WTC11 (cell line): ENCODE measurements around the gene ATP2B1. TPM values are rescaled to one million over a fixed set of nuclear protein-coding genes. Genes with fewer than 3 reads are reported as not detected.

ENCODE experiments used
- ATAC-seq: fragments of 200-7000 bp; cut with Tn5 transposase; 2 replicates; pipeline ENCODE4 v1.10.0; 2021; ENCODE audit warnings: mild to moderate bottlenecking, moderate library complexity
- CTCF ChIA-PET: fragments of 300-600 bp; sonication (Branson Sonifier 250); formaldehyde crosslinking; loops from one replicate; lab custom pipeline; 2021; ENCODE audit warnings: antibody characterized with exemption; lab: Charles Lee
- POLR2A ChIA-PET: fragments of 350-600 bp; sonication (Branson Sonifier 250); formaldehyde crosslinking; loops from one replicate; lab custom pipeline; 2021; ENCODE audit warnings: antibody characterized with exemption; lab: Charles Lee
- DNase-seq: peaks from one replicate; pipeline ENCODE4 v3.0.0; 2021; ENCODE audit warnings: low spot score
- H3K27ac Mint-ChIP-seq: 2 replicates; pipeline ENCODE4 v1.8.0; 2021; ENCODE audit warnings: mixed read lengths
- H3K27me3 Mint-ChIP-seq: 2 replicates; pipeline ENCODE4 v1.8.0; 2021; ENCODE audit warnings: low read depth, mild to moderate bottlenecking, moderate library complexity, mixed read lengths
- H3K36me3 Mint-ChIP-seq: 2 replicates; pipeline ENCODE4 v1.8.0; 2021; ENCODE audit warnings: mixed read lengths
- H3K4me1 Mint-ChIP-seq: 2 replicates; pipeline ENCODE4 v1.8.0; 2022; ENCODE audit warnings: mixed read lengths
- H3K4me3 Mint-ChIP-seq: 2 replicates; pipeline ENCODE4 v1.8.0; 2021; ENCODE audit warnings: mild to moderate bottlenecking, moderate library complexity, mixed read lengths
- H3K9me3 Mint-ChIP-seq: 2 replicates; pipeline ENCODE4 v1.8.0; 2021; ENCODE audit warnings: mixed read lengths
- ATF1 ChIP-seq: sonication (generic); formaldehyde crosslinking; IDR thresholded peaks from 2 replicates; pipeline ENCODE4 v1.8.1; 2023; ENCODE audit warnings: mild to moderate bottlenecking, moderate library complexity, missing genetic modification reagents
- CBFB ChIP-seq: sonication (generic); formaldehyde crosslinking; IDR thresholded peaks from 2 replicates; pipeline ENCODE4 v1.8.1; 2022; ENCODE audit warnings: mild to moderate bottlenecking, low read depth, missing genetic modification reagents
- CREM ChIP-seq: sonication (generic); formaldehyde crosslinking; IDR thresholded peaks from 2 replicates; pipeline ENCODE4 v1.8.1; 2022; ENCODE audit warnings: mild to moderate bottlenecking, missing genetic modification reagents, moderate library complexity
- ESRRA ChIP-seq: sonication (generic); formaldehyde crosslinking; IDR thresholded peaks from 2 replicates; pipeline ENCODE4 v1.8.1; 2022; ENCODE audit warnings: mild to moderate bottlenecking, missing genetic modification reagents, borderline replicate concordance
- JUN ChIP-seq: sonication (generic); formaldehyde crosslinking; IDR thresholded peaks from 2 replicates; pipeline ENCODE4 v1.8.0; 2023; ENCODE audit warnings: mild to moderate bottlenecking, missing genetic modification reagents
- NFATC4 ChIP-seq: fragments of 250-450 bp; sonication (Bioruptor Pico); IDR thresholded peaks from 2 replicates; pipeline ENCODE4 v1.9.0; 2021; ENCODE audit warnings: mild to moderate bottlenecking
- NFE2L1 ChIP-seq: sonication (generic); formaldehyde crosslinking; IDR thresholded peaks from 2 replicates; pipeline ENCODE4 v1.8.1; 2023; ENCODE audit warnings: missing genetic modification reagents
- NR2C2 ChIP-seq: sonication (generic); formaldehyde crosslinking; IDR thresholded peaks from 2 replicates; pipeline ENCODE4 v1.8.0; 2022; ENCODE audit warnings: mild to moderate bottlenecking, missing genetic modification reagents
- OVOL2 ChIP-seq: fragments of 250-450 bp; sonication (Bioruptor Pico); IDR thresholded peaks from 2 replicates; pipeline ENCODE4 v1.9.0; 2021; ENCODE audit warnings: mild to moderate bottlenecking, borderline replicate concordance
- RELA ChIP-seq: sonication (generic); formaldehyde crosslinking; IDR thresholded peaks from 2 replicates; pipeline ENCODE4 v1.8.1; 2022; ENCODE audit warnings: missing genetic modification reagents, mild to moderate bottlenecking, borderline replicate concordance
- SMAD3 ChIP-seq: sonication (generic); formaldehyde crosslinking; IDR thresholded peaks from 2 replicates; pipeline ENCODE4 v1.8.0; 2022; ENCODE audit warnings: missing genetic modification reagents, mild to moderate bottlenecking, borderline replicate concordance
- SOX15 ChIP-seq: fragments of 250-450 bp; sonication (Bioruptor Pico); IDR thresholded peaks from 2 replicates; pipeline ENCODE4 v1.9.0; 2021; ENCODE audit warnings: mild to moderate bottlenecking
- ZNF138 ChIP-seq: sonication (generic); formaldehyde crosslinking; conservative IDR thresholded peaks from 2 replicates; pipeline ENCODE4 v1.8.1; 2022; ENCODE audit warnings: mild to moderate bottlenecking, moderate library complexity, missing genetic modification reagents
- ZNF219 ChIP-seq: sonication (generic); formaldehyde crosslinking; IDR thresholded peaks from 2 replicates; pipeline ENCODE4 v1.8.0; 2023; ENCODE audit warnings: missing genetic modification reagents, mild to moderate bottlenecking, borderline replicate concordance
- ZNF232 ChIP-seq: sonication (generic); formaldehyde crosslinking; IDR thresholded peaks from 2 replicates; pipeline ENCODE4 v1.8.0; 2022; ENCODE audit warnings: mild to moderate bottlenecking, missing genetic modification reagents
- ZNF396 ChIP-seq: fragments of 250-450 bp; sonication (Bioruptor Pico); IDR thresholded peaks from 2 replicates; pipeline ENCODE4 v1.8.0; 2021; ENCODE audit warnings: mild to moderate bottlenecking, moderate library complexity, borderline replicate concordance
- ZNF416 ChIP-seq: fragments of 250-450 bp; sonication (Bioruptor Pico); IDR thresholded peaks from 2 replicates; pipeline ENCODE4 v1.9.0; 2021; ENCODE audit warnings: mild to moderate bottlenecking, inconsistent platforms
- ZNF423 ChIP-seq: fragments of 250-450 bp; sonication (Bioruptor Pico); IDR thresholded peaks from 2 replicates; pipeline ENCODE4 v2.1.2; 2022; ENCODE audit warnings: mild to moderate bottlenecking, moderate library complexity
- ZNF671 ChIP-seq: fragments of 250-450 bp; sonication (Bioruptor Pico); IDR thresholded peaks from 2 replicates; pipeline ENCODE4 v1.8.0; 2021; ENCODE audit warnings: mild to moderate bottlenecking
- total RNA-seq: library from RNA; stranded (reverse); gene quantifications from 3 replicates; pipeline ENCODE4 v1.2.3, GENCODE V29; 2021
- TF ChIP-seq, protein P1 (sequence below): sonication (generic); formaldehyde crosslinking; IDR thresholded peaks from 2 replicates; pipeline ENCODE4 v1.8.0; 2023; ENCODE audit warnings: mild to moderate bottlenecking, missing genetic modification reagents
- TF ChIP-seq, protein P2 (sequence below): sonication (generic); formaldehyde crosslinking; IDR thresholded peaks from 2 replicates; pipeline ENCODE4 v1.8.1; 2022; ENCODE audit warnings: mild to moderate bottlenecking, missing genetic modification reagents, moderate library complexity, borderline replicate concordance
- TF ChIP-seq, protein P3 (sequence below): sonication (generic); formaldehyde crosslinking; IDR thresholded peaks from 2 replicates; pipeline ENCODE4 v1.8.1; 2023; ENCODE audit warnings: mild to moderate bottlenecking, moderate library complexity, missing genetic modification reagents
- TF ChIP-seq, protein P4 (sequence below): sonication (generic); formaldehyde crosslinking; IDR thresholded peaks from 2 replicates; pipeline ENCODE4 v1.8.0; 2023; ENCODE audit warnings: missing genetic modification reagents
- TF ChIP-seq, protein P5 (sequence below): sonication (generic); formaldehyde crosslinking; IDR thresholded peaks from 2 replicates; pipeline ENCODE4 v1.8.1; 2023; ENCODE audit warnings: mild to moderate bottlenecking, missing genetic modification reagents, moderate library complexity
- TF ChIP-seq, protein P6 (sequence below): sonication (generic); formaldehyde crosslinking; IDR thresholded peaks from 2 replicates; pipeline ENCODE4 v1.8.0; 2022; ENCODE audit warnings: mild to moderate bottlenecking, missing genetic modification reagents

ATP2B1 gene
- total RNA-seq, 1 experiment from 2014 or later = 31.7 TPM

DNA sequence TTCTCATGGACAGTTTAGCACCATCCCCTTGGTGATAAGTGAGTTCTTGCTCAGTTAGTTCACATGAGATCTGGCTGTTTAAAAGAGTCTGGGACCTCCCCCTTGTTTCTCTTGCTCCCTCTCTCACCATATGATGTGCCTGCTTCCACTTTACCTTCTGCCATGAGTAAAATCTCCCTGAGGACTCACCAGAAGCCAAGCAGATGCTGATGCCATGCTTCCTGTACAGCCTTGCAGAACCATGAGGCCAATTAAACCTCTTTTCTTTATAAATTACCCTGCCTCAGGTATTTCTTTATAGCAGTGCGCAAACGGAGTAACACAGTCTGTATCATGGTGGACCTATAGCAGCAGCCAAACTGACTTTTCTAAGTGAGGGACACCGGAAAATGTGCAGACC, 58.8 kb downstream of the ATP2B1 start:
- ATAC-seq = no peak
- H3K36me3 Mint-ChIP-seq = peaks cover 4% of the 10 kb centered on the region

DNA sequence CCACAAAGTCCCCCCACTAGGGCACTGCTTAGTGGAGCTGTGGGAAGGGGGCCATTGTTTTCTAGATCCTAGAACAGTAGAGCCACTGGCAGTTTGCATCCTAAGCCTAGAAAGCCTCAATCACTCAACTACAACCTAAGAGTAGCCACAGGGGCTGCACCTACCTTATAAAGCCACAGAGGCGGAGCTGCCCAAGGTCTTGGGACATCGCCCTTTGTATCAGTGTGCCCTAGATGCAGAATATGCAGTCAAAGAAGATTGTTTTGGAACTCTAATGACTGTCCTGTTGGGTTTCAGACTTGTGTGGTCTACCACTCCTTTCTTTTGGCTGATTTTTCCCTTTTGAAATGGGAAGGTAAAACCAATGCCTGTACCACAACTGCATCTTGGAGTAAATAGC, 59.5 kb downstream of the ATP2B1 start:
- Mint-ChIP-seq H3K4me3 (no peak overlapping the region), H3K27ac (no peak overlapping the region), H3K36me3 (peaks cover 4% of the 10 kb centered on the region), H3K9me3 (peaks cover 8% of the 10 kb centered on the region), H3K4me1 (peaks cover 29% of the 10 kb centered on the region), H3K27me3 (no peaks in the 10 kb centered on the region)
- CTCF ChIA-PET = no interaction called here
- POLR2A ChIA-PET = no interaction called here
- no peak for TF ChIP-seq ATF1 (CRISPR knock-in tag)
- TF ChIP-seq, protein P1, sequence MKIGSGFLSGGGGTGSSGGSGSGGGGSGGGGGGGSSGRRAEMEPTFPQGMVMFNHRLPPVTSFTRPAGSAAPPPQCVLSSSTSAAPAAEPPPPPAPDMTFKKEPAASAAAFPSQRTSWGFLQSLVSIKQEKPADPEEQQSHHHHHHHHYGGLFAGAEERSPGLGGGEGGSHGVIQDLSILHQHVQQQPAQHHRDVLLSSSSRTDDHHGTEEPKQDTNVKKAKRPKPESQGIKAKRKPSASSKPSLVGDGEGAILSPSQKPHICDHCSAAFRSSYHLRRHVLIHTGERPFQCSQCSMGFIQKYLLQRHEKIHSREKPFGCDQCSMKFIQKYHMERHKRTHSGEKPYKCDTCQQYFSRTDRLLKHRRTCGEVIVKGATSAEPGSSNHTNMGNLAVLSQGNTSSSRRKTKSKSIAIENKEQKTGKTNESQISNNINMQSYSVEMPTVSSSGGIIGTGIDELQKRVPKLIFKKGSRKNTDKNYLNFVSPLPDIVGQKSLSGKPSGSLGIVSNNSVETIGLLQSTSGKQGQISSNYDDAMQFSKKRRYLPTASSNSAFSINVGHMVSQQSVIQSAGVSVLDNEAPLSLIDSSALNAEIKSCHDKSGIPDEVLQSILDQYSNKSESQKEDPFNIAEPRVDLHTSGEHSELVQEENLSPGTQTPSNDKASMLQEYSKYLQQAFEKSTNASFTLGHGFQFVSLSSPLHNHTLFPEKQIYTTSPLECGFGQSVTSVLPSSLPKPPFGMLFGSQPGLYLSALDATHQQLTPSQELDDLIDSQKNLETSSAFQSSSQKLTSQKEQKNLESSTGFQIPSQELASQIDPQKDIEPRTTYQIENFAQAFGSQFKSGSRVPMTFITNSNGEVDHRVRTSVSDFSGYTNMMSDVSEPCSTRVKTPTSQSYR (CRISPR knock-in tag) = no peak
- TF ChIP-seq ESRRA (CRISPR knock-in tag) = no peak
- TF ChIP-seq ZNF671 (CRISPR knock-in tag) = no peak
- TF ChIP-seq, protein P2, sequence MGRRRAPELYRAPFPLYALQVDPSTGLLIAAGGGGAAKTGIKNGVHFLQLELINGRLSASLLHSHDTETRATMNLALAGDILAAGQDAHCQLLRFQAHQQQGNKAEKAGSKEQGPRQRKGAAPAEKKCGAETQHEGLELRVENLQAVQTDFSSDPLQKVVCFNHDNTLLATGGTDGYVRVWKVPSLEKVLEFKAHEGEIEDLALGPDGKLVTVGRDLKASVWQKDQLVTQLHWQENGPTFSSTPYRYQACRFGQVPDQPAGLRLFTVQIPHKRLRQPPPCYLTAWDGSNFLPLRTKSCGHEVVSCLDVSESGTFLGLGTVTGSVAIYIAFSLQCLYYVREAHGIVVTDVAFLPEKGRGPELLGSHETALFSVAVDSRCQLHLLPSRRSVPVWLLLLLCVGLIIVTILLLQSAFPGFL = no peak
- TF ChIP-seq, protein P3, sequence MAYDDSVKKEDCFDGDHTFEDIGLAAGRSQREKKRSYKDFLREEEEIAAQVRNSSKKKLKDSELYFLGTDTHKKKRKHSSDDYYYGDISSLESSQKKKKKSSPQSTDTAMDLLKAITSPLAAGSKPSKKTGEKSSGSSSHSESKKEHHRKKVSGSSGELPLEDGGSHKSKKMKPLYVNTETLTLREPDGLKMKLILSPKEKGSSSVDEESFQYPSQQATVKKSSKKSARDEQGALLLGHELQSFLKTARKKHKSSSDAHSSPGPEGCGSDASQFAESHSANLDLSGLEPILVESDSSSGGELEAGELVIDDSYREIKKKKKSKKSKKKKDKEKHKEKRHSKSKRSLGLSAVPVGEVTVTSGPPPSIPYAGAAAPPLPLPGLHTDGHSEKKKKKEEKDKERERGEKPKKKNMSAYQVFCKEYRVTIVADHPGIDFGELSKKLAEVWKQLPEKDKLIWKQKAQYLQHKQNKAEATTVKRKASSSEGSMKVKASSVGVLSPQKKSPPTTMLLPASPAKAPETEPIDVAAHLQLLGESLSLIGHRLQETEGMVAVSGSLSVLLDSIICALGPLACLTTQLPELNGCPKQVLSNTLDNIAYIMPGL (CRISPR knock-in tag) = no peak
- TF ChIP-seq, protein P4, sequence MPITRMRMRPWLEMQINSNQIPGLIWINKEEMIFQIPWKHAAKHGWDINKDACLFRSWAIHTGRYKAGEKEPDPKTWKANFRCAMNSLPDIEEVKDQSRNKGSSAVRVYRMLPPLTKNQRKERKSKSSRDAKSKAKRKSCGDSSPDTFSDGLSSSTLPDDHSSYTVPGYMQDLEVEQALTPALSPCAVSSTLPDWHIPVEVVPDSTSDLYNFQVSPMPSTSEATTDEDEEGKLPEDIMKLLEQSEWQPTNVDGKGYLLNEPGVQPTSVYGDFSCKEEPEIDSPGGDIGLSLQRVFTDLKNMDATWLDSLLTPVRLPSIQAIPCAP (CRISPR knock-in tag) = no peak
- peak; percentile 16 for ATAC-seq
- DNase-seq = no peak

More for the DNA sequence above, 58.8 kb downstream of the ATP2B1 start:
- Mint-ChIP-seq H3K27ac (0 out of 2 replicates have a peak overlapping the region, but pooled peaks have one; percentile 17), H3K27me3 (no peaks in the 10 kb centered on the region), H3K4me3 (no peak overlapping the region), H3K9me3 (peaks cover 8% of the 10 kb centered on the region), H3K4me1 (peaks cover 29% of the 10 kb centered on the region)
- ChIA-PET CTCF (no interaction called here), POLR2A (no interaction called here)
- TF ChIP-seq RELA = no peak
- no peak for TF ChIP-seq NFE2L1 (CRISPR knock-in tag)
- no peak for TF ChIP-seq ZNF138 (CRISPR knock-in tag)
- TF ChIP-seq, protein P5, sequence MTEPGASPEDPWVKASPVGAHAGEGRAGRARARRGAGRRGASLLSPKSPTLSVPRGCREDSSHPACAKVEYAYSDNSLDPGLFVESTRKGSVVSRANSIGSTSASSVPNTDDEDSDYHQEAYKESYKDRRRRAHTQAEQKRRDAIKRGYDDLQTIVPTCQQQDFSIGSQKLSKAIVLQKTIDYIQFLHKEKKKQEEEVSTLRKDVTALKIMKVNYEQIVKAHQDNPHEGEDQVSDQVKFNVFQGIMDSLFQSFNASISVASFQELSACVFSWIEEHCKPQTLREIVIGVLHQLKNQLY (CRISPR knock-in tag) = no peak
- TF ChIP-seq SOX15 = no peak
- no peak for TF ChIP-seq ZNF396 (CRISPR knock-in tag)
- no peak for TF ChIP-seq OVOL2 (CRISPR knock-in tag)
- TF ChIP-seq CREM = no peak
- TF ChIP-seq, protein P1 (CRISPR knock-in tag) = no peak
- TF ChIP-seq ZNF423 (CRISPR knock-in tag) = no peak
- TF ChIP-seq, protein P6, sequence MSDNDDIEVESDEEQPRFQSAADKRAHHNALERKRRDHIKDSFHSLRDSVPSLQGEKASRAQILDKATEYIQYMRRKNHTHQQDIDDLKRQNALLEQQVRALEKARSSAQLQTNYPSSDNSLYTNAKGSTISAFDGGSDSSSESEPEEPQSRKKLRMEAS (CRISPR knock-in tag) = no peak
- TF ChIP-seq CBFB (CRISPR knock-in tag) = no peak
- TF ChIP-seq, protein P3 (CRISPR knock-in tag) = no peak
- TF ChIP-seq JUN (CRISPR knock-in tag) = no peak
- TF ChIP-seq ZNF416 (CRISPR knock-in tag) = no peak
- TF ChIP-seq NFATC4 (CRISPR knock-in tag) = no peak
- no peak for TF ChIP-seq SMAD3
- TF ChIP-seq NR2C2 = no peak
- TF ChIP-seq ZNF232 = no peak
- no peak for TF ChIP-seq ZNF219 (CRISPR knock-in tag)
- DNase-seq = no peak
